ENCODE data around the gene NOP9.

The NOP9 gene

GRCh38 chr14:24282736-24283135 is 16.9 kb upstream of the NOP9 start:
- DNase-seq (ENCODE audit: low read depth in 2 of 2) = no peak

GRCh38 chr14:24283796-24284460 is 15.7 kb upstream of the NOP9 start:
- no peak for DNase-seq (ENCODE audit: low read depth in 2 of 2)

GRCh38 chr14:24284501-24285035 is 15.1 kb upstream of the NOP9 start:
- DNase-seq (ENCODE audit: low read depth in 2 of 2) = no peak

GRCh38 chr14:24285351-24285750 is 14.3 kb upstream of the NOP9 start:
- no peak for DNase-seq (ENCODE audit: low read depth in 2 of 2)

GRCh38 chr14:24286996-24287395 is 12.7 kb upstream of the NOP9 start:
- no peak for DNase-seq (ENCODE audit: low read depth in 2 of 2)

DNA sequence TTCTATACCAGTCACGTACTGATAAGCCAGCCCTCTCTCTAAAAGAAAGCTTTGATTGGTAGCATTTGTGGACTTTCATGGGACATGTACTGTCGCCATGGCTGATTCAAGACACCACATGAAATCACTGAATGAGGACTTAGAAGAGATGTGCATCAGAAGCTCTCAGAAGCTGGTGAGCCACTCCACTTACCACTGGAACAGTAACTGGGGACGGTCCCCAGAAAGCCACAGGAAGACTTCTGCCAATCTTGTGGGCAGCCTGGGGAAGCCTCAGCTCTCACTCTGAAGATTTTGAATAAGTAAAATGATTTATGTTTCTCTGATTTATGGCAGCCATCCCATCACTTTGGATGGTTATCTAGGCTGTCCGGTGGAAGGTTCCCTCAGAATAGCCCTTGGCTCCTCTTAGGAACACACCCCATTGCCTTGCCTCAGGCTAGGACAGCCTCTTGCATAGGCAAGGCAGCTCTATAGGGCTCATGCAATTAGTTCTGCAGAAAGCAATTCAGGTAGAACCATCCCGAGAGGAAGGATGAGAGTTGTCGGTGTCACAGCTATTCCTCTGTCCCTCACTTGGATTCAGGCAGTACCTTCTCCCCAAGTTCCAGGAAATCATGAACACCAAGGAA is 9.9 kb upstream of the NOP9 start:
- DNase-seq (ENCODE audit: low read depth in 2 of 2) = peak; percentile 33 to 50

DNA sequence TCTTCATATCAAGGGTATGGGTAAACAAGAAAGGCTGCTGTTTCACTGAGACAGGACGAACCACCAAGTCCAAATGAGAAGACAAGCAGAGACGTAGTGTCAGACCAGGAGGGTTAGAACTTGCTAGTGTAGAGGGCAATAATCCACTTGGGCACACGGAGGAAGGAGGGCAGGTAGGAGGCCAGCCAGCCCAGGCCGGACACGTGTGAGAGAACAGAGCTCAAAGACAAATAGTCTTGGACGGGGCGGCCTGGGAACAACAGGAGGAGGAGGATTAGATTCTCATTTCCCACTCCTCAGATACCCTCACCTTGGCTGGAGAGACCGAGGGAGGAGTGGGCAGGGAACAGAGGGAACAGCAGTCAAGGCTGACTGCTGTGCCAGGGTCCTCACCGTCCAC is 8.9 kb upstream of the NOP9 start:
- no peak for DNase-seq (ENCODE audit: low read depth in 2 of 2)

DNA sequence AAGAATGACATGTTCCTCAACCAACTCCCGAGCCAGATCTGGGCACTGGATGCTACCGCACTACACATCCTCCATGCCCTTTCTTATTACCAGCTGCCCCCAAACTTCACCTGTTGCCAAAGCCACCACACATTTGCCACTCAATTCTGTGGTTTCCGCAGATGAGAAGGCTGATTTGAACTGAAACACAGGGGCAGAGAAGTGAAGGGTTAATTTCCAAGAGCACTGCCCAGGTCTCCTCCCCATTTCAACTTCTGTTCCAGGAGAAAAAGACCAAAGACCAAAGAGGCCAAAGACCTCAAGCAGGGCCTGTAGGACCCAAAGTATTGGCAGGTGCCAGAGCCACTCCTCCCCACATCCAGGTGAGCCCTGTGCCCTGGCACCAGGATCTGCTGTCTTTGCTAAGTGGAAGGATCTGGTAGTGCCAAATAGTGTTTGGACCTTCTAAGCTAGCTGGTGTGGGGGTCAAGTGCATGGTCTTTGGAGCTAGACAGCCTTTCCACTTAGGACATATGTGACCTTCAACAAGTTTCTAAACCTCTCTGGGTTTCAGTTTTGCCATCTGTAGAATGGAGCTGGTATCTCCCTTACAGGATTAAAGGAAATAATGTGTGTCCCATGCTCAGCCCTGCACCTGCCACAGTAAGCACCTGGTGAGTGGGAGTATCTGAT is 8.1 kb upstream of the NOP9 start:
- no peak for DNase-seq (ENCODE audit: low read depth in 2 of 2)

DNA sequence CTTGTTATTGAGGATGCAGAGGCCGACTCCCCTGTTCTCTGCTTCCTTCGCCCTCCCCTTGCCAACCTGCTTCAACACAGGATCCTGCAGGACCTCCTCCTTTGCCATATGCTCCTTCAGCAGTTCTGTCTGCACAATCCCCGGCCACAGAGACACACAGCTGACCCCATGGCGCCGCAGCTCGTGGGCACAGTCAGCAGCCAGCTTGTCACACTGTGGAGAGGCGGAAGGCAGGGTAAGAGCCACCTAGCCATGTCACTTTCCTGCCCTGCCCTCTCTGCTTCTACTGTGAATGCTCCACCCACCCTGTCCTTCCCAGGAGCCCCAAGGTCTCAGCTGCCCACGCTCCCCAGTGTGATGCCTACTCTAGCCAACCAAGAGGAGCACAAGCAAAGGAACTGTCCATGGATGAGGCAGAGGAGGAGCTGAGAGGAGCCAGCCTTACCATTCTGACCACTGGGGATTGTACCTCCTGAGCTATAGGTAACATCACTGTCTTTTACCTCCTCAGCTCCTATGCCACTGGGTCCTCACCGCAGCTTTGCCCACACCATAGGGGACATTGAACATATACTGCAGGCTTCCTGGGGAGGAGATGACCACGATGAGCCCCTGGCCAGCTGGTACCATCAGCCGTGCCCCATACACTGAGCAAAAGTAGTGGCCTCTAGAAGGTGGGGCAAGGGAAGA is 7.4 kb upstream of the NOP9 start:
- no peak for DNase-seq (ENCODE audit: low read depth in 2 of 2)

DNA sequence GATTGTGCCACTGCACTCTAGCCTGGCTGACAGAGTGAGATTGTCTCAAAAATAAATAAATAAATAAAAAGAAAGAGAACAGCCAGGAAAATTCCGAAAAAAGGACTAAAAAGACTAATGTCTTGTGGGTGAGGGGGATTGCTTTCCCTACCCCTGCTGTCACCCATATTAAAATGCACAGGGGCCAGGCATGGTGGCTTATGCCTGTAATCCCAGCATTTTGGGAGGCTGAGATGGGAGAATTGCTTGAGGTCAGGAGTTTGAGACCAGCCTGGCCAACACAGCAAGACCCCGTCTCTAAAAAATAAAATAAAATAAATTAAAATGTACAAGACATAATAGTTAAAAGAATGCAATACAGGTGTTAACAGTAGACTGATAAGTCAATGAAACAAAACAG is 6.1 kb upstream of the NOP9 start:
- no peak for DNase-seq (ENCODE audit: low read depth in 2 of 2)

GRCh38 chr14:24296341-24297157 is 3.1 kb upstream of the NOP9 start:
- DNase-seq (ENCODE audit: low read depth in 2 of 2) = peak; percentile 53 to 59

GRCh38 chr14:24297190-24297964 is 2.3 kb upstream of the NOP9 start:
- no peak for DNase-seq (ENCODE audit: low read depth in 2 of 2)

- no peak for DNase-seq (ENCODE audit: low read depth in 2 of 2)
Observed at GRCh38 chr14:24298892-24299254, 777 bp upstream of the NOP9 start.

- DNase-seq (ENCODE audit: low read depth in 2 of 2) = no peak
Observed at GRCh38 chr14:24300326-24300980, 803 bp downstream of the NOP9 start.

GRCh38 chr14:24304019-24304387 is 4.4 kb downstream of the NOP9 start:
- DNase-seq (ENCODE audit: low read depth in 2 of 2) = no peak

DNA sequence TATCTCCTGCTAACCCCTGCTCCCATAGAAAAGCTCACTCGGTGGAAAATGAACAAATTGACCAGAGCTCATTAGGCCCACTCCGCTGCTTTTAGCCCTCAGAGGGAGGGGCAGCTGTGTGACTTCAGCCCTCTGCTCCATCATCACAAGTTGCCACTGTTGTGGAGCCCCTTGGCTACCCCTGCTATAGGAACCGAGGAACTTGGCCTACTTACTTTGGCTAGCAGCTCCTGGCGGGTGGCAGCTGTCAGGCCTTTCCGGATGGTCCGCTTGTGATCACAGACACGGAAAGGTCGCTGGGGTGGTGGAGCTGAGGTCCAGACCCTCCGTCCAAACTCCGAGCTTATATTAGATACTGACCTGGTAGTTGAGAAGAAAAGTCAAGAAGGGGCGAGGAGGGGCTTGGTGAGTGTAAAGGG is 7.5 kb downstream of the NOP9 start:
- no peak for DNase-seq (ENCODE audit: low read depth in 2 of 2)

DNA sequence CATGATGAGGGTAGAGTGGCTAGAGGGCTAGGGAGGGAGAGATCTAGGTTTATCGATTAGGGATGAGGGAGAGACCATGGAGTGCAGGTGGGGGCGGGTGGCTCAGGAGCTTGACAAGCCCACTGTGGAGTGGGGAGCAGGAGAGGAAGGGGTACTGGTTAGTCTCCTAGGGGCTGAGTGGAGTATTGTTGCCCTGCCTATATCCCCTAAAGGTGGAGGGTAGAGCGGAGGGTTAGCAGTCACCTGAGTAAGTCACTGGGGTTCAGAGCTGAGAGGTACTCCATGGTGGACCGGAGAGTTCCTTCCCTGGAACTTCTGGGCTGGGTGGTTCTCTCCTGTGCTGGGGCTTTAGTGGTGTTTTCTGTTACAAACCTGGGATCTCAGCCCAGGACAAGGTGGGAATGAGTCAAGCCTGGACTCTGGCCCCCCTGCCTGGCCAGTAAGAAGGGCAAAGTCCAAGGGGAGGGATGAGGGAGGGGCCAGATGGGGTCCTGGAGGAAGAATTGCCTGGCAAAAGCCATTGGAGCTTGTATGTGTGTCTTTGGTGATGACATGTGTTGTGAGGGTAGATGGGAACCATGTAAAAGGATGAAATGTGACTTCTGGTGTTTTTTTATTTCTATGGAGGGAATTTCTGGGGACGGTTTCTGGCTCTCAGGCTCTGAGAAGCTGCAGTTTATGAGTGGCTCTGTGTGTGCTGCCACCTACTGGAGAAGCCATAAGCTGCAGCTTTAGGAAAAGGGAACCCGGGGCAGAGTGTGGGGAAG is 8.1 kb downstream of the NOP9 start, which contains the start of gene CIDEB:
CIDEB (minus strand) TSS at position 403 of the 767 bp plus-strand sequence; CDS start at position 284, 119 bp downstream.
- DNase-seq (ENCODE audit: low read depth in 2 of 2) = peak in 1 of 2 donors; percentile 43

DNA sequence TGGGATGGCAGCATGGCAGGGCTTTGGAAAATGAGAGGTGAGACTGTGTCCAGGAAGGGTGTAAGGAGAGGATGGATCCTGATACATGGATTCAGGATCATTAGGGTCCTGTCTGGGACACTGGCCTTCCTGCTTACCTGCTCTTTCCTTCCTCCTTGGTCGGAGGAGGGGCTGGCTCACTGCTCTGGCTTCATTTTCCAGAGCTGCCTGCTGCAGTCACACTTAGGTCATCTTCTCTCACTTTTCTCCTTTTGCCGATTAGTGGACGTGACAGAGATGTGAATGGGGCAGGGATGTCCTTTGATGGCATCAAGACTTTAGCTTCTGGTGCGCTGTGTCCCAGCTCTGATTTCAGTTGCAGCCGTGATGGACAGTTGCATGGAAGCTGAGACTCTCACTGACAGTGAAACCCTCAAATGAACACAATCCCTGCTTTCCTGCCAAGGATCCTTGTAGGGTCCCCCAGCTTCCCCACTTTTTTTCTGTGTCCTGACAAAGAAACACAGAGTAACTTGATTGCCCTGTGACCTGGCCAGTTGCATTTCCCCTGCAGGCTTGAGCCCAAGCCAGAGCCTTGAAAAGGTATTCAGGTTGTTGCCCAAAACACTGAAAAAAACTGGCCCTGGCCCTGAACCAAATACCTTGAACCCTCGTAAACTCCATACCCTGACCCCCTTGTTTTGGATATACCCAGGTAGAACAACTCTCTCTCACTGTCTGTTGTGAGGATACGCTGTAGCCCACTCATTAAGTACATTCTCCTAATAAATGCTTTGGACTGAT is 8.9 kb downstream of the NOP9 start:
- no peak for DNase-seq (ENCODE audit: low read depth in 2 of 2)

Data from activated CD4-positive, alpha-beta T cell treated with anti-CD3 and anti-CD28 coated beads for 24 hours (primary cell).